Measurements from ENCODE around the gene CCDC188.

CCDC188 gene

DNA sequence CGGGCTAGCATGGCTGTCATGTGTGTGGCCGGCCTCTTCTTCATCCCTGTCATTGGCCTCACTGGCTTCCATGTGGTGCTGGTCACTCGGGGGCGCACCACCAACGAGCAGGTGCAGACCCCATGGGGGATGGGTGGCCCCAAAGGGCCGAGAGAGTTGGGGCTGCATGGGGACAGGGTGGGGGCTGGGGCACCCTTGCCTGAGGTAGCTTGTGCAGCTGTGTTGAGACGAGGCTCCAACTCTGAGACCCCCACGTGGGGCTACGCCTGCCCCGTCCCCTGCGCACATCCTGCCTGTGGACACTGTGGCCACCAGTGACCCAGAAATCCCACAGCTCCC, 10.8 kb downstream of the CCDC188 start:
- TF ChIP-seq, protein P1, sequence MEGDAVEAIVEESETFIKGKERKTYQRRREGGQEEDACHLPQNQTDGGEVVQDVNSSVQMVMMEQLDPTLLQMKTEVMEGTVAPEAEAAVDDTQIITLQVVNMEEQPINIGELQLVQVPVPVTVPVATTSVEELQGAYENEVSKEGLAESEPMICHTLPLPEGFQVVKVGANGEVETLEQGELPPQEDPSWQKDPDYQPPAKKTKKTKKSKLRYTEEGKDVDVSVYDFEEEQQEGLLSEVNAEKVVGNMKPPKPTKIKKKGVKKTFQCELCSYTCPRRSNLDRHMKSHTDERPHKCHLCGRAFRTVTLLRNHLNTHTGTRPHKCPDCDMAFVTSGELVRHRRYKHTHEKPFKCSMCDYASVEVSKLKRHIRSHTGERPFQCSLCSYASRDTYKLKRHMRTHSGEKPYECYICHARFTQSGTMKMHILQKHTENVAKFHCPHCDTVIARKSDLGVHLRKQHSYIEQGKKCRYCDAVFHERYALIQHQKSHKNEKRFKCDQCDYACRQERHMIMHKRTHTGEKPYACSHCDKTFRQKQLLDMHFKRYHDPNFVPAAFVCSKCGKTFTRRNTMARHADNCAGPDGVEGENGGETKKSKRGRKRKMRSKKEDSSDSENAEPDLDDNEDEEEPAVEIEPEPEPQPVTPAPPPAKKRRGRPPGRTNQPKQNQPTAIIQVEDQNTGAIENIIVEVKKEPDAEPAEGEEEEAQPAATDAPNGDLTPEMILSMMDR (IDR thresholded peaks at IDR 0.05; ENCODE audit: low read depth, low read length) = no peak
- H3K4me3 ChIP-seq (ENCODE audit: low read depth, low read length) = no peak overlapping the region
- no peak for DNase-seq (ENCODE audit: low read depth, low spot score)
- in situ Hi-C loops (cut with HindIII; ENCODE audit: low sequenced_read_pairs) = no loop called here

DNA sequence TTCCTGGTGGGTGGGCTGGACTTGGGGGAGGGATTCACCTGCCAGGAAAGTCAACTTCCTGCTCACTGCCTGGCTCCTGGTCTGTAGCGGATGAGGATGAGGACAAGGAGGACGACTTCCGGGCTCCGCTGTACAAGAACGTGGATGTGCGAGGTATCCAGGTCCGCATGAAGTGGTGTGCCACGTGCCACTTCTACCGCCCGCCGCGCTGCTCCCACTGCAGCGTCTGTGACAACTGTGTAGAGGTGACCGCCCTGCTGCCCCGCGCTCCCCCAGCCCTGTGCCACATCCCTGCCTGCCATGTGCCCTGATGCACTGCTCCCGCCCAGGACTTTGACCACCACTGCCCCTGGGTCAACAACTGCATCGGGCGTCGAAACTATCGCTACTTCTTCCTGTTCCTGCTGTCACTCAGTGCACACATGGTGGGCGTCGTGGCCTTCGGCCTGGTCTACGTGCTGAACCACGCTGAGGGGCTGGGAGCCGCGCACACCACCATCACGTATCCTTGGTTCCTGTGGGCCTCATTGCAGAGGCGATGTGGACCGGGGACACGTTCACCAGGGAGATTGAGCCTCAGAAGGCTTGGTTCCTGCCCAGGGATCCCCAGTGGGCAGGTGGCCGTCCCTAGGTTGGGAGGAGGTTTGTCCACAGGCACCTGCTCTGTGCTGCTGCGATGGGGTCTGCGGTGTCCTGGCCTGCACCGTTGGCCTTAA, 11.3 kb downstream of the CCDC188 start:
- TF ChIP-seq, protein P1 (IDR thresholded peaks at IDR 0.05; ENCODE audit: low read depth, low read length) = no peak
- no peak overlapping the region for H3K4me3 ChIP-seq (ENCODE audit: low read depth, low read length)
- in situ Hi-C loops (cut with HindIII; ENCODE audit: low sequenced_read_pairs) = no loop called here
- DNase-seq (ENCODE audit: low read depth, low spot score) = no peak

DNA sequence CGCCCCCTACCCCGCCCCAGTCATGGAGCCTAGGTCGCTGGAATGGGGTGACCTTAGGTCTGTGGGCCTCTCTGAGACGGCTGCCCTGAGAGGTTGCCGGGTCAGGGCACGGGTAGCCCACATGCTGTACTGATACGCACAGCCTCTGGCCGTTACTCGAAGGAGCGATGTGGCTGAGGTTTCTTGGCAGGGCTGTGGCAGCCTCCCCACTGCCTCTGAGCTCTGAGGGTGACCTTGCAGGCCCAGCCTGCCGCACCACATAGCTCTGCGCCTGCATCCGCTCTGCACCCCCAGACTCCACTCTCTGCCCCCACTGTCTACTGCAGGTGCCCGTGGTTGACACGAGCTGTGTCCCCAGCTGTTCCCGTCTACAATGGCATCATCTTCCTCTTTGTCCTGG, 12.0 kb downstream of the CCDC188 start:
- H3K4me3 ChIP-seq (ENCODE audit: low read depth, low read length) = no peak overlapping the region
- TF ChIP-seq, protein P1 (IDR thresholded peaks at IDR 0.05; ENCODE audit: low read depth, low read length) = no peak
- in situ Hi-C loops (cut with HindIII; ENCODE audit: low sequenced_read_pairs) = no loop called here
- no peak for DNase-seq (ENCODE audit: low read depth, low spot score)

DNA sequence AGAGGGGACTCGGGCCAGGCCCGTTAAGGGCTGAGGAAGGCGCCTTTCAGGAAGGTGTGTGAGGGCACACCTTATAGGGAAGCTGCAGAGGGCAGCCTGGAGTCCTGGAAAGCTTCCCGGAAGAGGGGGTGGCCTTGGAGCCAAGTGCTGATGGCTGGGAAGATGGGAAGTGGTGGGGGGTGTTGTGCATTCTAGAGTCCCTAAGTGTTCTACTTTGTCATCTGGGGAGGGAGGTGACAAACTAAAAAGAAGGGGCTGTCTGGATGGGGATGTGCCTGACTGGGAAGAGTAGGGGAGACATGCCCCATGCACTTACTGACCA, 12.5 kb downstream of the CCDC188 start:
- TF ChIP-seq, protein P1 (IDR thresholded peaks at IDR 0.05; ENCODE audit: low read depth, low read length) = no peak
- no peak for DNase-seq (ENCODE audit: low read depth, low spot score)
- in situ Hi-C loops (cut with HindIII; ENCODE audit: low sequenced_read_pairs) = no loop called here
- no peak overlapping the region for H3K4me3 ChIP-seq (ENCODE audit: low read depth, low read length)

DNA sequence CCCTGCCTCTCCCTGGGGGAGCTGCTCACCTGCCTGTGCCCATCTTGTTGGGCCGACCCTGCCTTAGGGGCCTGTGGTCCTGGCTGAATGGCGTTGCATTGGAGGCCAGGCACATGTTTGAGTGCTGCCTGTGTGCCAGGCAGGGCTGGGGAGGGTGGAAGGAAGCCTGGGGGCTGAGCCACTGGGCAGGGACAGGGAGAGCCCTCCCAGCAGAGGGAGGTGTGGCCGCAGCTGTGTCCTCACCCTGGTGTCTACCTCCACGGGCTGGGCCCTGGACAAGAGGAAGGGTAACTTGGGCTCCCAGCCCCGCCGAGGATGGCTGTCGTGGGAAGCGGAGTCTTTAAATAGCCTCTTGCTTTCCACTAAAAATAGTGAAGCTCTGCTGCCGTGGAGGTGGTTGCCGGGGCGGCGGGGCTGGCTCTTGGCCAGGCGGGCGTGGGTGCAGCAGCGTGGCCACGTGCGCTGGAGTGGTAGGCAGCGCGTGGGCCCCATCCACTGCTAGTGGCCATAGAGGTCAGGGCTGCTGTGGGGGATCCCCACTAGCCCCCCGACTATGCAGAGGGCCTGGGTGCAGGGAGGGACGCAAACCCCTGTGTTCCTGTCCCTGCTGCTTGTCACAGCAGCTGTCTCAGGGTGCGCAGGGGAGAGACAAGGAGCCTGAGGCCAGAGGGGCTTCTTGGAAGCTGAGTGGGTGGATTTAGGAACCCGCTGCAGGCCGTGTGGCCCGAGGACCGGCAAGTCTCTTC, 13.0 kb downstream of the CCDC188 start:
- H3K4me3 ChIP-seq (ENCODE audit: low read depth, low read length) = no peak overlapping the region
- no peak for DNase-seq (ENCODE audit: low read depth, low spot score)
- TF ChIP-seq, protein P1 (IDR thresholded peaks at IDR 0.05; ENCODE audit: low read depth, low read length) = no peak
- in situ Hi-C loops (cut with HindIII; ENCODE audit: low sequenced_read_pairs) = no loop called here

DNA sequence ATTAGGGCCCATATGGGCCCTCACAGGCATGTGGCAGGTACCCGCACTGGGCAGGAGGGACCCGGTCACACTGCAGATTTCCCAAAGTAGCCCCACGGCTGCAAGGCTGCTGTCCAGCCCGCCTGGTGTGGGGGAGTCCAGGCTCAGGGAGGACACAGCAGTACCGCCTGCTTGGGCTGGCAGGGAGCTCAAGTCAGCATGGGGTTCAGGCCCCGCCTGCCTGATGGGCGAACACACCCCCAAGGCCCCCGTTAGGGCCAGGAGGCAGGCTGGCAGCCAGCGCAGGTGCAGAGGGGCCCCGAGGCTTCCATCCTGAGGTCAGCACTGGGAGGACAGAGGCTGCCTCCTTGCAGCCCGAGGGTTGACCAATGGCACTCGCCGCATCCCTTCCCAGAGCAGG, 13.7 kb downstream of the CCDC188 start:
- no peak for DNase-seq (ENCODE audit: low read depth, low spot score)
- TF ChIP-seq, protein P1 (IDR thresholded peaks at IDR 0.05; ENCODE audit: low read depth, low read length) = no peak
- in situ Hi-C loops (cut with HindIII; ENCODE audit: low sequenced_read_pairs) = no loop called here
- no peak overlapping the region for H3K4me3 ChIP-seq (ENCODE audit: low read depth, low read length)
